Left hindlimb (tissue), 1 donor: ENCODE data around the gene WNT7A.

ENCODE experiments used
- DNase-seq: peaks from one replicate; pipeline ENCODE4 v3.0.0-alpha.2; 2018

Gene WNT7A

DNA sequence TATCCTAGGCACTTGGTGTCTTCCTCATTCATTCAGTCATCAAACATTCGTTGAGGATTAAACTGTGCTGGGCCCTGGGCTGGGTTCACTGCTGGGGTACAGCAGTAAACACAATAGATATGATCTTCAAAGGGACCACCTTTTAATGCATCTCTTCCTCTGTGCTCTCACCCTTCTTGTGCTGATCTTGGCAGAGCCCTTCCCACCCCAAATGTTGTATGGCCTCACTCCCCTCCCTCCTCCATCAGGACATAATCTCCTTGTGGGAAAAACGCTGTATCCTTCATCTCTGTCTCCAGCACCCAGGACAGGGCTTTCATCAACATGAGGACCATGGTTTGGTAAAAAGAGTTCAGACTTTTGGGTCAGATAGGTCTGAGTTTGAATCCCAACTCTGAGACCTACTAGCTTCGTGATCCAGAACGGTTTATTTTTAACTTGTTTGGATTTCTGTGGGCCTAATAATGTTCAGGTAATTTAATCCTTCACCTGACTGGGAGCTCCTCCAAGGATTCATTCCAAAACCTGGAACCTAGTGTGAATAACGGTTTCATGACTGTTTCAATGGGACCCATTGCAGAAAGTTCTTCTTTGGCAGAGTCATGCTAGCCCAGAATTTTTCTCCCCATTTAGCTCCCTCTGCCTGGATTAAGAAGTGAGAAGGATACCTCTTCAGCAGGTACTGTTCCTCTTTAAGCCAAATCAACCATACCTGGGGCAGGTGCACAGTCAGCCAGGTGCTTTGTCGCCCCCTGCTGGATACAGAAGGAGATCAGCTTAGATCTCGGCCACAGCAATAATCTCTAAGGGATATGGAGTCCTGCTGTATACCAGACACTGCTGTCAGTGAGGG is 5.2 kb upstream of the WNT7A start:
- no peak for DNase-seq

DNA sequence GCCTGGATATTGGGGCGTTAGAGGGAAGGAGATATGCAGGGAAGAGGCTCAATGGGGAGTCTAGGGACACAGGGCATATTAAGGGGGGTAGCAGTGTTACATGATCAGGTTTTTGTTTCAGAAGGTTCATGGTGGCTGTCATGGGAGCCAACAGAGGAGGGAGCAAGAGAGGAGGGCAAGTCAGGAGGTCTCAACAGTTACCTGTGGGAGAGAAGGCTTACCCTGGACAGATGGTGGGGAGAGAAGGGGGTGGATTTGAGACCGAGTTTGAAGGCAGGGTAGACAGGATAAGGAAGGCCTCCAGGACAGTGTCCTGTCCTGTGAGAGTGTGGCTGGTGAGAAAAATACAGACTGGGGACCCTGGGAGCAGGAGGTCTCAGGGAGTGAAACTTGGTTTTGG is 3.8 kb upstream of the WNT7A start:
- no peak for DNase-seq

DNA sequence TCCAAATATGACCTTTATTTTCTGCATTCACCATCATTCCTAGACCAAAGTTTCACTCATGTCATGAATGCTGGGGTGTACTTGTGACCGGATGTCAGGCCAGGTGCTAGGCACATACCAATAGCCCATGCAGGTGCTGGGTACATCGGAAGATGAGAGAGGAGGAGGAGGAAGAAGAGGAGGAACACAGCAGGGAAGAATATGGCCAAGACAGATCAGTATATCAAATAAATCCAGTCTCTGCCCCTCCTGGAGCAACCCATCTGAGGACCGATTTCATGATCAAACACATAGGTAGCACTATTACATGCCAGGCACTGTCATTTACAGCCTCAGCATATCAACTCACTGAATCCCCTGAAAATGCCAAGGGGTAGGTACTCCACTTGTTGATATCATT is 3.0 kb upstream of the WNT7A start:
- no peak for DNase-seq

DNA sequence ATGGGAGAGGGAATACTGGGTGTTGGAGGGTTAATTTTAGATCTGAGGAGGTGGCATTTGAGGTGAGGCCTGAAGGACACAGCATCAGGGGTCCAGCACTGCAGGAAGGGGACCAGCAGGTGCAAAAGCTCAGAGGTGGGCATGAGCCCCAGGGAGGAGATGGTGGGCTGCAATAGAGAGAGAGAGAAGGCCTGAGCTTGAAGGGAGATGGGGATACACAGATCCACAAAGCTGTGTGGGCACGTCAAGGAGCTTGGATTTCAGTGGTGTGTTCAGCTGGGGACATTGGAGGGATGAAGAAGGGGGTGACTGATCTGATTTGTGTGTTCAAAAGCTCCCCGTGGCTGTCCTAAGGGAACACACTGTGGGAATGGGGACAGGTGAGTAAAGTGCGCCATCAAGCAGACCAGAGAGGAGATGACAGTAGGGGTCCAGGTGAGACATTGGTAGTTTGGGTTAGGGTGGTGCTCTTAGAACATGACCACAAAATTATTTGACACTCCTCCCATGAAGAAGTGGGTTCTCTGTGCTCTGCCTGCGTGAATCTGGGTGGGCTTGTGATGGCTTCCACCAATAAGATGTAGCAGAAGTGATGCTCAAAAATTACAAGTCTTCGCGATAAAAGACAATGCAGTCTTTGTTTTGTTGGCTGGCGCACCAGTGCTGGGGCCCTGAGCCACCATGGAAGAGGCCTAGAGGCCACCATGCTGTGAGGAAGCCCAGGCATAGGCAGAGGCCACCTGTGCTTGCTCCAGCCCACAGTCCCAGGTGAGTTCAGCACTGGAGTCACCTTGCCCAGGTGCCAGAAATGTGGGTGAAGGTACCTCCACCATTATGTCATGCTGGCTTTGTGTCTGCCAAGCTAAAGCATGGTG is 1.9 kb upstream of the WNT7A start:
- no peak for DNase-seq

DNA sequence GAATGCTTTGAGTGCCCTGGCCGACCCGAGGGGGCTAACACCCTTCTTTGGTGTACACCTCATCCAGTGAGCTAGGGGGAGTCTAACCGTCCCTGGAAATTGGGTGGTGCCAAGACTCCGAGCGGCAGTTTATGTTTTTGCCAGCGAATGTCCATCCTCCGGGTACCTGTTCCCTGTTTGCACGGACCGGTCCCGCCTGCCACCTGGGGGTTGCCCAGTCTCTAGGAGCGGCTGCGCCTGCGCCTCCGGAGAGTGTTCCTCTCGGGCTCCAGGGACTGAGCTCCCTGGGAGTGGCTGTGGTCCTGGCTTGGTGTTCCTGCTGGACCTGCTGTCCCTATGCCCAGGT is 913 bp upstream of the WNT7A start:
- no peak for DNase-seq

DNA sequence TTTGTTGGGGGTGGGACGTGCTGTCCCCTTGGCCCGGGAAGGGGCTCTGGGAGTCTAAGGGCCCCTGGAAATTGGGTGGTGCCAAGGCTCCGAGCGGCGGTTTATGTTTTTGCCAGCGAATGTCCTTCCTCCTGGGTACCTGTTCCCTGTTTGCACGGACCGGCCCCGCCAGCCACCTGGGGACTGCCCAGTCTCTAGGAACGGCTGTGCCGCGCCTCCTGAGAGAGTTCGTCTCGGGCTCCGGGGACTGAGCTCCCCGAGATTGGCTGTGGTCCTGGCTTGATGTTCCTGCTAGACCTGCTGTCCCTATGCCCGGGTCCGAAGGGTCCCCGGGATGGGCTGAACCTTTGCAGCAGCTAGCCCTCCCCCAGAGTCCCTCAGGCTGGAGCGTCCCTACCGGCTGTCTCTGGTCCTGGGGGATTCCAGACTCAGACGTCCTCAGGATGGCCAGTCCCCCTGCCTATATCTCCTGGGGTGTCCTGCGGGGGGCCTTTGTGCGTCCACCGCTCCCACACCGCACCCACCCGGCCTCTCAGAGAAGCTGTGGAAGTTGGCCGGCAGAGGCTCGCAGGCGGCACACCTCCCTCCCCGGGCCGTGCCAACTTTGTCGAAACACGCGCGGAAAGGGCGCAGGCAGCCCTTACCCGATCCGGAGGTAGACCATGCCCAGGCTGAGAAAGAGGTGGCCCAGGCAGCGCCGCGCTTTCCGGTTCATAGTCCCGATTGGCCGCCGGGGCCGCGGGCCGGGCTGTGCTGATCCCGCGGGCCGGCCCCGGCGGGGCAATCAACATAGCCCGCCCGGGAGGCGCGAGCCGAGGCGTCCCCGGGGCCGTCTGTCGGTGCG is 547 bp downstream of the WNT7A start:
- no peak for DNase-seq

DNA sequence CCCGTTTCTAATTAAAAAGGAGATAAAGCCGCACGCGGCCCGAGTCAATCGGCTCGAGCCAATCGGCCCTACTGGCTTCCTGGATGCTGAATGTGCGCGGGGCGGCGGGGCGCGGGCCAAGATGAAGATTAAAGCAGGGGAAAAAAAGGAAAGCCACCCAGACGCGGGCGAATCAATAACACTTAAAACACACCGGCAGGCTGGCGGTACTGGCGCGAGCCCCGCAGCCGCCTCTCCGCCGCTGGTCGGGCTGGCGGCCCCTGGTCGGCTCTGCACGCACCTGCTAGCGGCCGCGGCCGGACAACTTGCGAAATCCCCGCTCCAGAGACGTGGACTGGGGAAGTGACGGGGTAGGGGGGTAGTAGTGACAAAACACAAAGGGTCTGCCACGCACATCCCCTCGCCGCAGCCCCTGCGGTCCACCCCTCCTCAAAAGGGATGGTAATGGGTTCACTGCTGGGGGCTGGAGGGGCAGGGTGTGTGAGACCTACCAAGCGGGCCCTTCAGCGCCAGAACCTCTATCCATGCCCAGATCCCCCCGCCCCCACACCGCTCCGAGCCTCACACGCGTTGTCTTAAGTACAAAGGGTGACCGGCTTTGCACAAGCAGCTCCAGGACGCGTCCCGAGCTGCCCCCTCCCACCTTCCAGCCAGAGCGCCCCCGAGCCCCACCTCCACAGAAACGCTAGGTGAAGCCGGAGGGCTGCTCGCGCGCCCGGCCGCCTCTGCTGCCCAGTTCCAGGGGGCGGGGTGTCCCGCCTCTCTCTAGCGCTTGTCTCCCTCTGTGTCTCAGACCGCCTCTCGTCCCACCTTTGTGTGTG is 1.4 kb downstream of the WNT7A start:
- no peak for DNase-seq

DNA sequence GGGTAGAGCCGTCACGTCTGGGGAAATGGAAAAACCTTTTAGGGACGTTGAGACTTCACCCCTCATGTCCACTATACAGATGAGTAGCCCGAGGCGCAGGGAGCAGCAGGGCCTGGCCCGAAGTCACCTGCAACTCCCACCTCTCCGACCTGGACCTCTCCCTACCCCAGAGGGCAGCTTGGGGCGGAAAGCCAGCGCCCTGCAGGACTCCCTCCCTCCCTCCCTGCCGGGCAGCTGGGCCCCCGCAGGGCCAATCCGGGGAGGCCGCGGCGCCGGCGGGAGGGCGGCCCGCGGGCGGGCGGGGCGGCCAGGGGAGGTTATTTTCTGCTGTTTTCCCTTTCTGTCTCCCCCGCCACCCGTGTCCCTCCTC is 2.0 kb downstream of the WNT7A start:
- no peak for DNase-seq

DNA sequence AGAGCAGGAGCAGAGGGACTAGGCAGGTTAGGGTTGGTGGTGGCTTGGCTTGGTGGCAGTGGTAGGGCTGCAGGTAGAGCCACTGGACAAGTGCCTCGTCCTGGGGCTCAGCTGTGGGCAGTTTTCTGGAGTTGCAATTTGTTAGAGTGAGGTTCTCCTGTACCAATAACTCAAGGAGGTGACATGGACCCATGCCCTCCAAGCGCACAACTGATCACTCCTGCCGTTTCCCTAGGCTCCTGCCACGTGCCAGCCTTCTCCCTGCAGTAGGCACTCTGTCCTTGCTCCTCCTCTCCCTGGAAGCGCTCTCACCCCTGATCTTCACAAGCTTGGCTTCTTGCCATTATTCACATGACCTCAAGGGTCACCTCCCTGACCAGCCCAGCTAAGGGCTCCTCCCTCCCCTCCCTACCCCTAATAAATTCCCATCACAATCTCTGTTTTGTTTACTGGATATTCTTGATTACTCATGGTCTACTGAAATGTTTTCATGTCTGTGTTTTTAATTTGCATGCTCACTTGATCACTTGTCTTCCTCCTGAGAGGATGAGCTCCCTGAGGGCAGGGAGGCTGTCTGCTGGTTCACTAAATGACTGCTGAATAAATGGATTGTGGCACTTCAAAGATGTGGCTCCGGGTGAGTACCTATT is 3.3 kb downstream of the WNT7A start:
- no peak for DNase-seq

DNA sequence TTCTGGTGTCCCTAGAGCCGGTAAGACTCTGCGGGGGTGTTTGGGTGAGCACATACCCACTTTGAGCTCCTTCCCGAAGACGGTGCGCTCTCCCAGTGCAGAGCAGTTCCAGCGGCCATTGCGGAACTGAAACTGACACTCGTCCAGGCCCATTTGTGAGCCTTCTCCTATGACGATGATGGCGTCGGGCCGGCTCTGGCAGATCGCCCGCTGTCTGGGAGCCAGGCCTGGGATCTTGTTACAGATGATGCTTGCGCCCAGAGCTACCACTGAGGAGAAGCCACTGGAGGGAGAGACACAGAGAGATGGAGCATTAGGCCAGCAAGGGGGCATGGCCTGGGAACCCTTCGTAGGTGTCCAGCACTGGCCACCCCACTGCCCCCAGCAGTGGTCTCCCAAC is 5.0 kb downstream of the WNT7A start:
- no peak for DNase-seq

DNA sequence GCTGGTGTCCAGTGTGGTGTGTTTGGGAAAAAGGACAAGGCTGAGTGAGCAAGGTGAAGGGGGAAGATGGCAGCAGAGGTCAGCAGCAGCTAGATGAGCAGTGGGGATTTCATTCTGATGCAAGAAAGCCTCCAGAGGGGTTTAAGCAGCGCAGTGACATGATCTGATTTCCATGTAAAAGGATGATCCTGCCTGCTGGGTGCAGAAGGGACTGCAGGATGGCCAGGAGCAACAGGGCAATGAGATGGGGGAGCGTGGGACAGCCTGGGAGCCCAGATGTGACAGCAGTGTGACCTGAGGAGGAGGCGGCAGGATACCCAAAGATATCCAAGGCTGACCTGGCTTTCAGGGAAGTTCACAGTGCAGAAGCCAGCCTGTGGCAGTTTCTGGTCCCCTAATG is 6.1 kb downstream of the WNT7A start:
- no peak for DNase-seq

DNA sequence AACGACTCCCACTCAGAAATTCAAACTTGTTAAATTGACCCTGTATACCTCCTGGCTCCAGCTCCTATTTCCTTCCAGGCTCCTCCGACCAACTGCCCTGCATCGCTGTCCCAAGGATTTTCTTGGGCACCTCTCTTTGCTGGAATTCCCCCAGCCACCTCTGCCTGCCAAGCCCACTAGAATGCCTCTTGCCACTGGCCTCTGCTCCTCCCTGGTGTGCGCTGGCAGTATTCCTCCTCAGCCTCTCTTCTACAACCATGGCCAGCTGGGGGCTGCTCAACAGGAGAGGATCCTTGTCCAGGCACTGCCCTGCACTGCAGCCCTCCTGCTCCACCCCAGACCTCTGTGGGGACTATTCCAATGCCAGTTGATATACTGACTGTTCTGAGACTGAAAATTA is 7.4 kb downstream of the WNT7A start:
- no peak for DNase-seq

DNA sequence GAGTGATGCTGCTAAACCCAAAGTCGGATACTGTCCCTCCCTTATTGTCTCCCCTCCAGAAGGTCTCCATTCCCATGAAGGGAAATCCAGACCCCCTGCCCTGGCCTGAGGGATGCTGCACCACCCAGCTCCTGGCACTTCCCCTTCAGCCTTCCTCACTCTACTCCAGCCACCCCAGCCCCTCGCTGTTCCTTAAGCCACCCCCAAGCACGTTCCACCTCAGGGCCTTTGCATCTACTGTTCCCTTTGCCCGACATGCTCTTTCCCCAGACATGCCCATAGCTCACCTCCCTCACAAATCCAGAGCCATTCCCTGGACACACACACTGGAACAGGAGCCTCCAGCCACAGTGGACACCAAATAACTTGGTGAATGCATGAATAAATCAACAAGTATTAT is 8.1 kb downstream of the WNT7A start:
- no peak for DNase-seq

DNA sequence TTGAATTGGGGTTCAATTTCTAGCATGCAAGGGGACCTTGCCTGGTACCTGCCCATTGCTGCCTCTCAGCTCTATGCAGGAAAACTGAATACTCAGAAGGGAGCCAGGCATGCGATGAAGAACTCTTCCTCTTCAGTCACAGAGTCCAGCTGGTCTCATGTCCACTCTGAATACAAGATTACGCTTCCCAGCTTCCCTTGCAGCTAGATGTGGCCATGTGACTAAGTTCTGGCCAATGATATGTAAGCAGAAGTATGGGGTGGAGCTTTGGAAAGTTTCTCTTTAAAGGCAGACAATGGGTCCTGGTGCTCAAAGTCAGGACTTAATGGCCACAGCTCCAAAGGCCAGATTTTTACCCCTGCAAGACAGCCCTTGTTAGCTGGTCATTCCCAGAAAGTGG is 9.0 kb downstream of the WNT7A start:
- no peak for DNase-seq

DNA sequence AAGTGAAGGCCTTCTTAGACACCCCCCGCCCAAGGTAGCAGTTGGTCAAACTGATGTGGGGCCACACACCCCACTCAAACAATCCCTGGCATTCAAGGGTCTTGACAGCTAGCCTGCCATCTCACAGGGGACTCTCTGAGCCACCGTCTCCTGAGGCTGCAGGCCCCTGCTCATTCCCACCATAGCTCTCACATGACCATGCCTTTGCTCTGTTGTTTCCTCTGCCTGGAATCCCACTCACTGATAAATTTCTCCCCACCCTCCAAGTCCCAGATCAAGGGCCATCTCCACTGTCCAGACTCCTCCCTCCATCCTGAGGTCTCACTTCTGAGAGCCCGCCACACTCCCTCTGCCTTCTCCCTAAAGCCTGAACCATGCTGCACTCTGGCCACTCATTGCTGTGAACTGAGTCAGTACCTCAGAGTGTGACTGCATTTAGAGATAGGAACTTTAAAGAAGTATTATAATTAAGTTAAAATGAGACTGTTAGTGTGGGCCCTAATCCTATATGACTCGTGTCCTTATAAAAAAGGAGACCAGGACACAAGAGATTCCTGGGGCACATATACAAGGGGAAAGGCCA is 10.0 kb downstream of the WNT7A start:
- no peak for DNase-seq

DNA sequence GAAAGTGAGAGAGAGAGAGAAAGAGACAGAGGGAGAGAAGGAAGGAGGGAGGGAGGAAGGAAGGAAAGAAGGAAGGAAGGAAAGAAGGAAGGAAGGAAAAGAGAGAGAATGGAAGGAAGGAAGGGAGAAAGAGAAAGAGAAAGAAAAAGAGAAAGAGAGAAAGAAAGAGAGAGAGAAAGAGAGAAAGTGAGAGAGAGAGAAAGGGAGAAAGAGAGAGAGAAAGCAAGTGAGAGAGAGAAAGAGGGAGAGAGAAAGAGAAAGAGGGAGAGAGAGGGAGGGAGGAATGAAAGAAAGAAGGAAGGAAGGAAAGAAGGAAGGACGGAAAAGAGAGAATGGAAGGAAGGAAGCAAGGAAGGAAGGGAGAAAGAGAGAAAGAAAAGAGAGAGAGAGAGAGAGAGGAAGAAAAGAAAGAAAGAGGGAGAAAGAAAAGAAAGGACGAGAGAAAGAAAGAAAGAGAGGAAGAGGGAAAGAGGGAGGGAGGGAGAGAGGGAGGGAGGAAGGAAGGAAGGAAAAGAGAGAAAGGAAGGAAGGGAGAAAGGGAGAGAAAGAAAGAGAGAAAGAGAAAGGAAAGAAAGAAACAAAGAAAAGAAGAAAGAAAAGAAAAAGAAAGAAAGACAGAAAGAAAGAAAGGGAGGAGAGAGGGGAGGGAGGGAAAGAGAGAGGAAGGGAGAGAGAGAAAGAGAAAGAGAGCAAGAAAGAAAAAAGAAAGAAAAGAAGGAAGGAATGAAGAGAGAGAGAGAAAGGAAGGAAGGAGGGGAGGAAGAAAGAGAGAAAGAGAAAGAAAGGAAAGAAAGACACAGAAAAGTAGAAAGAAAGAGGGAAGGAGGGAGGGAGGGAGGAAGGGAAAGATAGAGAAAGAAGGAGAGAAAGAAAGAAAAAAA is 10.8 kb downstream of the WNT7A start:
- DNase-seq = no peak

DNA sequence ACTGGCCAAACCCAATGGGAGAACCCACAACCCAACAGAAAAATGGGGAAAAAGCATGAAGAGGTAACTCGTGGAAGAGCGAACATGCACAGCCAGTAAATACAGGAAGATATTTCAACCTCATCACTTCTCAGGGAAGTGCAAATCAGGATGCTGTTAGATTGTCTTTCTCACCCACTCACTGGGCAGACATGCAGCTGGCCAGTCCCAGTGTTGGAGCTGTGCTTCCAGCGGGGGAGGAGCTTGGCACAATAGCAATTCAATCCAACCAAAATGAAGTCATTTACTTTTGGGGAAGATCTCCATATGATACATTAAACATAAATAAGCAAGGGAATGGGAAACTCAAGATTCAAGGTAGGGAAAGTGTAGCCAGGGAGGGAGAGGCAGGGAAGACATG is 12.1 kb downstream of the WNT7A start:
- DNase-seq = no peak

DNA sequence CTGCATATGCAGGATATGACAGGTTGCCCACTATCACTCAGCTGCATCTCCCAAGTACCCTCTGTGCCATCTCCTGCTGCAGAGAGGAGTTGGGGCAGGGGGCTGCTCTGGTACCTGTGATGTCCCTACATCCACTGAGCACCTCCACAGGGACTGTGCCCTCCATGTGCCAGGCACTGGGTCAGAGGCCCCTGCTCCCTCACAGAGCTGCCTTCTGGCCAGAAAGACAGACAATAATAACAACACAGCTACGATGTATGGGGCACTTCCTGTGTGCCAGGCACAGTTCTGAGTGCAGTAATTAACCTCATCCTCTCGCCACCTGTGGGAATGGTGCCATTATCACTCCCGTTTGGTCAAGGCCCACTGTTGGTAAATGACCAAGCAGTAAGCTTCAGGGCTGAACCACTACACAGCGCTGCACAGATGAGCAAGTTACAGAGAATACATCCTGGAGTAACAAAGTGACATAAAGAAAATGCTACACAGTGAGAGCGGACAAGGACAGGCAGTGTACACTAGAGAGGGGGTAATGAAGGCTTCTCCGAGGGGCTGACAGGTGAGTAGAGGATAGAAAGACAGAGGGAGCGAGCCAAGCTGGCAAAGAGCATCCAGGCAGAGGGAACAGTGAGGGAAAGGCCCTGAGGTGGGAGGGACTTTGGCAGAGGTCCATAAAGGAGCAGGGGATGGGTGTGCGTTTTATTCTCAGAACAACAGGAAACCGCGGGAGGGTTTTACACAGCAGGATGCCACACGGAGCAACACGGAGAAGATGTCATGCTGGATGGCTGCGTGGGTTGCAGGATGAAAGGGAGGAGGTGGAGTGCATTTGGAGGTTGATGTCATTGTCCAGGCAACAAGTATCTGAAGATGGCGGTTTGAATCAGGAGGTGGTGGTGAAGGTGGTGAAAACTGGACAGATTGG is 13.6 kb downstream of the WNT7A start:
- DNase-seq = no peak

DNA sequence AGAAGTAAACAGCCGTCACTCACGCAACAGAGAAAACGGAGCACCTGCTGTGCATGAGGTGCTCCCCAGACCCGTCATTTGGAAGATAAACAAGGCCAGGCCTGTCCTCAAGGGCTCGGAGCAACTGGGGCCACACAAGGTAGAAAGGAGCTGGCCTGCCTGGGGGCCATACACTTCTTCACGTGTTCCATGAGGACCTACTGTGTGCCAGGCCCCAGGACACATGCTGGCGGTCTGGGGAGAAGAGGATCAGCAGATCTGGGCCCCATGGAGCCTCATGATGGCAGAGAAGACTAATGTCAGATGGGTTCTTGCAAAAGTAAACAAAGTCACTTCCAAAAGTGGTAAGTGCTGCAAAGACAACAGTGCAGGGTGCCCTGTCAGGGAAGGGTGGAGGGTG is 14.3 kb downstream of the WNT7A start:
- DNase-seq = no peak
